Melanocyte of skin (primary cell): ENCODE measurements around the gene LRRC73. TPM values are rescaled to one million over a fixed set of nuclear protein-coding genes. Genes with fewer than 3 reads are reported as not detected.

ENCODE experiments used
- small RNA-seq, 2 donors: library from RNA; depleted of rRNA; stranded (forward); fragments of <200 nt; gene quantifications; one replicate each; pipeline ENCODE3, GENCODE V24; 2012
- total RNA-seq, 2 donors: library from RNA; depleted of rRNA; stranded (reverse); fragments of >200 nt; gene quantifications; 2 replicates each; pipeline ENCODE4 v1.2.3, GENCODE V29; 2012

LRRC73 gene, protein sequence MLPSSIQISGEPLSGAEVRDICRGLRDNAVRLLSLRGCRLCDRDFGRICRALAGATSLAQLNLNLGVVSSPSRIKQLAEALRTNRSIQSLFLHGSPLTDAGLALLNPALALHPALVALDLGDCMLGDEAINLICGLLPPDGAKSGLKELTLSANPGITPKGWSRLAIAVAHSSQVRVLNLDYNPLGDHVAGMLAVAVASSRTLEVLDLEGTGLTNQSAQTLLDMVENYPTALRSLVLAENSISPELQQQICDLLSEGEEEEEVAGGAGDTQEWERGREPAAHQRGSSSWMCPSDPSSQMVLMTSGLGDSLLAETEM
- total RNA-seq, result under 1 TPM; under 0.01 to 0.34 TPM

DNA sequence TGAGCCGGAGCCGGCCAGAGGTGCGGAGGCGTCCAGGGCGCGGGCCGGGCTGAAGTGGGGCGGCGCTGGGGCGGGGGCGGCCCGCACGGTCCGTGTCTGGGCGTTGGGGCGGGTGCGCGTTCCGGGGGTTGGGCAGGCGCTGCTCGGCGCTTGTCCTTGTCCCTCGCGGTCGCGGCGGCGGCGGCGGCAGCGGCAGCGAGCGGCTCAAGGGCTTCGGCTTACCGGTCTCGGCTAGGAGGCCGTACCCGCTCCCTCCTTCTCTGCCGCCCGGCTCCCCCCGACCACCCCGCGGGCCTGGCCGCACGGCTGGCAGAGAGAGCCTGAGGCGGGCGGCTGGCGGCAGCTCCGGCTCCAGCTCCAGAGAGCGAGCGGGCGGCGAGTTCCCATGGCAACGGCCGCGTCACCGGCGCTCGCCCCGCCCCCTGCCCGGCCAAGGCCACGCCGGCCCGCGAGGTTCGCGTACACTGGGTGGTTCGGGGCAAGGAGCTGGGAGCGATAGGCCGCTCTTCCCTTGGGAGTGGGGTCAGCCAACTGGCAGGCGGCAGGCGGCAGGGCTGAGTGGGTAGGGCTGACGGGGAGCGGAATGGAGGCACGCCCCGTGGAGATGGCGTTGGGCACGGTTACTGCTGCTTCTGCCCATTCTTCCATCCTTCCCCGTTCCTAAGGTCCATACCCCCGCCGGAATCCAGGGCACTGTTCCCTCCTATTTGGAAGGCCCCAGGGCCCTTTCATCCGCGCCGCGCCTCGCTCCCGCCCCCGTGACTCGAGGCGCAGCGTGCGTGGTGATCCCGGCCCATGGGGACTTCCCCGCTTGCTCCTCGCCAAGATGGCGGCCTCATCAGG is at the start of gene LRRC73:
TSS of gene LRRC73 (minus strand) at position 363 of the 843 bp plus-strand sequence. CDS start 561 bp downstream, outside the sequence.

DNA sequence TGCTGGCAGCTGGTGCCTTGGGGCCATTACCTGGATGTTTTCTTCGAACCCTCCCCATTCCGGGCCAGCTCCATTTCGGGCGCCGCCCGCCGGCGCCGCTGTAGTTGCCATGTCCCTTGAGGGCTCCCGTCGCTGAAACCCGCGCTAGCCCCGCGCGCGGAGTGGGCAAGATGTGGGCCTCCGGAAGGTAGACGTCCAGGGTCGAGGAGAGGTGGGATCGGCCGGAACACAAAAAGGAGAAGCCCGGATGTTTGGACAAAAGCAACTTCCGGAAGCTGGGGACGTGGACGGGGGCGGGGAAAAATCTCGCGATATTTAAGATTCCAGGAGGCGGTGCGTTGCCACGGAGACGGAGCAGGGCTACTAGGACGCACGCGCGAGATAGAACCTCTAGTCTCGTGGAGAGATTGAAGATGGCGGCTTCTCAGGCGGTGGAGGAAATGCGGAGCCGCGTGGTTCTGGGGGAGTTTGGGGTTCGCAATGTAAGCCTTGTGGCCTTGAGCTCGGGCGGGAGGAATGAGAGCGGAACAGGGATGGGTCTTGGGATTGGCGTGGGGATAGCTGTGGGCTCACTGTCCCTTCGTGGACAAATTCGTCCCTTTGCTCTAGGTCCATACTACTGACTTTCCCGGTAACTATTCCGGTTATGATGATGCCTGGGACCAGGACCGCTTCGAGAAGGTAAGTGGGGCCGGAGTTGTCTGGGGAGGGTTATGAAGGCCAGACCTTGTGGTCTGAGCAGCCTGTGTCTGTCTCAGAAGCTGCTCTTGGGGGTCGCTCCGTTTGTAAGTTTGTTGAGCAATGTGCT is 6.8 kb upstream of the LRRC73 start, which contains the start of the genes POLR1C and YIPF3:
TSS of gene POLR1C (plus strand) at position 393 of the 808 bp plus-strand sequence. CDS start at position 414, 21 bp downstream.
TSS of gene YIPF3 (minus strand) at position 230 of the 808 bp plus-strand sequence. CDS start at position 111, 119 bp downstream.

DNA sequence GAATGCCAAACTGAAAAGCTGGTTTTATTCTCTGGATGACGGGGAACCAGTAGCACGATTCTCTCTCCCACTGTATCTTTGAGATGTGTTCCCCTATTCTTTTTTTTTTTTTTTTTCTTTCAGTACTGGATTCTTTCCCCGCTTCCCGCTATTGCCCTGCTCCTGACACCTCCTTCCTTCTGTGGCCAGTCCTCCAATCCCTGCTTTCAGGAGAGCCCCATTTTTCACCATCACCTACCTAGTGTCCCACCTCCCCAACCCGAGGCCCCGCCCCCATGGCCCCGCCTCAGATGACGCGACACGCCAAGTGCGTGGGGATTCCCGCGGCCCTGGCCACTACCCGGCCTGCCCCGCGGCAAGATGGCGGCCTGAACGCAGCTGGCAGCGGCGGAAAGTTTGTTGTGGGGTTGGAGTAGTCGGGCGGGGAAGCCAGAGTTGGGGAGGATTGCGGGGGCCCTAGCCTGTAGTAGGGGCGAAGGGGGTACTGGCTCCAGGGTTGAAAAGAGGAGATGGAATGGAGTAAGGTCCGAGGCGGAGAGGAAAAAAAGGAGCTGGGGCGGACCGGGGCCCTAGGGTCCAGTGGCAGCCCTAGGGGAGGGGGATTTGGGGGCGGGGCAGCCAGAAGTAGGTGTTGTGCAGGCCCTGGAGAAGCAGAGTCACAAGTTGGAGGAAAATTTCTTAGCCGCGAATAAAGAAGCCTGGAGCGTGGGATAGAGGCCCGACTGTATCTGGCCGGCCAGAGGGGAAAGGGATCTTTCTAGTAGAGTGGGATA is 32.7 kb downstream of the LRRC73 start, which contains the start of gene TJAP1:
TSS of gene TJAP1 (plus strand) at position 336 of the 773 bp plus-strand sequence. CDS start 21,432 bp downstream, outside the sequence.

Small RNAs within 50 kb of the gene (small RNA-seq; reads per million reads assigned to genes)
- gene RF00426, result 0 reads per million in 2 donors
- 0 reads per million in 2 donors for gene RNU6-1113P

Other genes with a start within 250 kb of the LRRC73 start
- not detected for gene SLC22A7, start 212.1 kb downstream of the LRRC73 start, total RNA-seq
- gene CRIP3, start 201.5 kb downstream of the LRRC73 start, total RNA-seq, result not detected
- 10 to 100 TPM in 1 of 2 donors, 1 to 10 TPM in 1; 9.0 to 14.1 TPM for gene ZNF318, start 140.7 kb downstream of the LRRC73 start, total RNA-seq
- gene ABCC10, start 82.8 kb downstream of the LRRC73 start, total RNA-seq, result 10 to 100 TPM; 25.8 to 32.6 TPM
- gene DLK2, start 54.8 kb downstream of the LRRC73 start, total RNA-seq, result not detected
- gene TJAP1, start 32.8 kb downstream of the LRRC73 start, total RNA-seq, result 10 to 100 TPM; 10.7 to 13.3 TPM
- gene YIPF3, start 6.6 kb upstream of the LRRC73 start, total RNA-seq, result 10 to 100 TPM; 59.6 to 61.3 TPM
- 10 to 100 TPM; 24.4 to 56.9 TPM for gene POLR1C, start 6.7 kb upstream of the LRRC73 start, total RNA-seq
- gene XPO5, start 65.7 kb upstream of the LRRC73 start, total RNA-seq, result 100 to 1,000 TPM in 1 of 2 donors, 10 to 100 TPM in 1; 29.6 to 137 TPM
- gene POLH, start 65.8 kb upstream of the LRRC73 start, total RNA-seq, result 10 to 100 TPM; 14.5 to 18.0 TPM
- 10 to 100 TPM; 65.7 to 67.9 TPM for gene GTPBP2, start 118.9 kb upstream of the LRRC73 start, total RNA-seq
- 10 to 100 TPM; 84.3 to 98.2 TPM for gene MAD2L1BP, start 125.5 kb upstream of the LRRC73 start, total RNA-seq
- gene RSPH9, start 134.7 kb upstream of the LRRC73 start, total RNA-seq, result under 1 TPM; 0.33 to 0.69 TPM
- 10 to 100 TPM; 46.8 to 69.9 TPM for gene MRPS18A, start 177.4 kb upstream of the LRRC73 start, total RNA-seq